SK-N-SH (cell line): ENCODE results near the gene PAQR5.

Experiments used
- SIN3A ChIP-seq: IDR thresholded peaks from 2 replicates; pipeline ENCODE4 v1.6.1; 2012; ENCODE audit warnings: low read depth, mild to moderate bottlenecking, low read length, moderate library complexity, borderline replicate concordance
- TF ChIP-seq, protein P1 (sequence below): fragments of 200-600 bp; sonication (generic); IDR thresholded peaks from 2 replicates; pipeline ENCODE4 v1.6.1; 2017; ENCODE audit warnings: antibody characterized with exemption, mild to moderate bottlenecking, moderate library complexity

DNA sequence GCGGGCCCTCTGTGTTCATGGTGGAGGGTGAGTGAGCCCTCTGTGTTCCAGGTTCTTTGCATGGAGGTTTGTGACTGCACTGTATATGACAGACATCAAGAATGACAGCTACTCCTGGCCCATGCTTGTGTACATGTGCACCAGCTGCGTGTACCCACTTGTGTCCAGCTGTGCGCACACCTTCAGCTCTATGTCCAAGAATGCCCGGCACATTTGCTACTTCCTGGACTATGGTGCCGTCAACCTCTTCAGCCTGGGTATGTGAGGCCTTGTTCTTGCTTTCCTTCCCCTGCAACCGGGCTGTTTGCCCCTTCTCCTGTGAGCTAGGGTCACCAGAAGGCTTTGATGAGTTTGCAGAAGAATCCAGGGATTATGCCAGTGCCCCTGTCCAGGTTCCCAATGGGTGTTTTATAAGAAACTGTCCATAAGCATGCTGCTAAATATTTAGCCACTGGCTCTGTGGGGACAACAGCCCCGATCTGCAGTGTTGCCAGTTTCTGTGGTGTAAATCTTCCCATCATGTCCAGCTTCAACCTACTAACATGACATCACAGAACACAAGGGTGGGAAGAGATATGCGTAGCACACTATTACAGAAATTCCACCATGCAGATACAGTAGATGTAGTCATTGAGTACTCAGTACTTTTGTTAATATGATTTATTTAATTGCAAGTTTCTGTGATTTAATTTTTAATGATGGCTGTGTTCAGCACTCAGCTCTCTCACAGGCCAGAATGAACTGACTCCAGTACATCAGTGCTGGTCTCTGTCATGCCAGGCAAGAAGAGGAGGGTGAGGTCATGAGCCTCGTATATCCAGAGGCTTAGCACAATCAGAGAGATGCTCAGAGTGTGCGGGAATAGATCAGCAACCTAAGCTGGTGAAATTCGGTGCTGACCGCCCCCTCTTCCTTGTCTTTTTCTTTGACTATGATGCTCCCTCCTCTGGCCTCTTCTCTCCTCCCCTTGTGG, 86.2 kb downstream of the PAQR5 start:
- no peak for TF ChIP-seq SIN3A
- TF ChIP-seq, protein P1, sequence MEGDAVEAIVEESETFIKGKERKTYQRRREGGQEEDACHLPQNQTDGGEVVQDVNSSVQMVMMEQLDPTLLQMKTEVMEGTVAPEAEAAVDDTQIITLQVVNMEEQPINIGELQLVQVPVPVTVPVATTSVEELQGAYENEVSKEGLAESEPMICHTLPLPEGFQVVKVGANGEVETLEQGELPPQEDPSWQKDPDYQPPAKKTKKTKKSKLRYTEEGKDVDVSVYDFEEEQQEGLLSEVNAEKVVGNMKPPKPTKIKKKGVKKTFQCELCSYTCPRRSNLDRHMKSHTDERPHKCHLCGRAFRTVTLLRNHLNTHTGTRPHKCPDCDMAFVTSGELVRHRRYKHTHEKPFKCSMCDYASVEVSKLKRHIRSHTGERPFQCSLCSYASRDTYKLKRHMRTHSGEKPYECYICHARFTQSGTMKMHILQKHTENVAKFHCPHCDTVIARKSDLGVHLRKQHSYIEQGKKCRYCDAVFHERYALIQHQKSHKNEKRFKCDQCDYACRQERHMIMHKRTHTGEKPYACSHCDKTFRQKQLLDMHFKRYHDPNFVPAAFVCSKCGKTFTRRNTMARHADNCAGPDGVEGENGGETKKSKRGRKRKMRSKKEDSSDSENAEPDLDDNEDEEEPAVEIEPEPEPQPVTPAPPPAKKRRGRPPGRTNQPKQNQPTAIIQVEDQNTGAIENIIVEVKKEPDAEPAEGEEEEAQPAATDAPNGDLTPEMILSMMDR = no peak
